T47D (cell line): ENCODE results near the gene LILRA6.
A peak's percentile ranks its signal among the peaks of the same experiment; 100 is the strongest.

Experiments
- DNase-seq, 2 experiments: peaks; one replicate each; pipeline versions ENCODE4 v3.0.0 to v3.0.0-alpha.2; 2011 to 2012; ENCODE audit warnings: low read depth in 1 of 2, low spot score in 1 of 2
- JUND ChIP-seq: IDR thresholded peaks from 2 replicates; pipeline ENCODE4 v1.6.1; 2012; ENCODE audit warnings: low read depth
- in situ Hi-C: cut with HindIII; loops from 2 replicates; pipeline ENCODE4 v1.10.0; 2016; ENCODE audit warnings: low sequenced_read_pairs, low pct_unique_long_range_greater_than_20kb

Gene LILRA6

GRCh38 chr19:54189735-54190502 is 52.7 kb downstream of the LILRA6 start:
- in situ Hi-C loops, result no loop called here
- no peak for TF ChIP-seq JUND
- DNase-seq, result peak; percentile 87 to 99

- DNase-seq, result no peak
- no peak for TF ChIP-seq JUND
- in situ Hi-C loops, result no loop called here
These were observed 53.4 kb downstream of the LILRA6 start, which contains the start of gene MBOAT7 for GRCh38 chr19:54189145-54189734. Gene MBOAT7 (minus strand): TSS chr19:54189580. CDS start chr19:54188508, 1,072 bp downstream.

GRCh38 chr19:54188215-54188871 is 54.2 kb downstream of the LILRA6 start:
- TF ChIP-seq JUND, result no peak
- in situ Hi-C loops, result no loop called here
- DNase-seq, result no peak

- TF ChIP-seq JUND, result no peak
- in situ Hi-C loops, result no loop called here
- DNase-seq, result no peak
These were observed 55.6 kb downstream of the LILRA6 start for GRCh38 chr19:54186934-54187381.
